Glutamatergic neuron (in vitro differentiated cells): ENCODE measurements around the gene LRP1B. TPM values are rescaled to one million over a fixed set of nuclear protein-coding genes. Genes with fewer than 3 reads are reported as not detected.
A peak's percentile ranks its signal among the peaks of the same experiment; 100 is the strongest.

ENCODE experiments used
- DNase-seq: peaks from one replicate; pipeline ENCODE4 v3.0.0; 2022
- H3K27ac Mint-ChIP-seq: one replicate; pipeline ENCODE4 v1.8.0; 2020; ENCODE audit warnings: mild to moderate bottlenecking, mixed read lengths, inconsistent platforms; ENCODE audit not compliant: unreplicated experiment
- H3K27me3 Mint-ChIP-seq: one replicate; pipeline ENCODE4 v1.8.0; 2020; ENCODE audit warnings: mild to moderate bottlenecking, moderate library complexity, mixed read lengths, inconsistent platforms; ENCODE audit not compliant: unreplicated experiment
- H3K36me3 Mint-ChIP-seq: one replicate; pipeline ENCODE4 v1.8.0; 2020; ENCODE audit warnings: mild to moderate bottlenecking, mixed read lengths, inconsistent platforms; ENCODE audit not compliant: unreplicated experiment
- H3K4me1 Mint-ChIP-seq: one replicate; pipeline ENCODE4 v1.8.0; 2020; ENCODE audit warnings: mild to moderate bottlenecking, low read depth, mixed read lengths, inconsistent platforms; ENCODE audit not compliant: unreplicated experiment
- H3K4me3 Mint-ChIP-seq: one replicate; pipeline ENCODE4 v1.8.0; 2020; ENCODE audit warnings: mild to moderate bottlenecking, mixed read lengths, inconsistent platforms; ENCODE audit not compliant: unreplicated experiment
- H3K9me3 Mint-ChIP-seq: one replicate; pipeline ENCODE4 v1.8.0; 2020; ENCODE audit warnings: mild to moderate bottlenecking, moderate library complexity, mixed read lengths, inconsistent platforms; ENCODE audit not compliant: unreplicated experiment
- total RNA-seq: library from RNA; stranded (reverse); fragmentation: NEBNext Ultra II Directional; extraction: Animal tissue kit (Norgen Biotek cat#: 25700); gene quantifications from one replicate; pipeline ENCODE4 v1.2.1, GENCODE V29; 2021; ENCODE audit not compliant: unreplicated experiment
- TF ChIP-seq, protein P1 (sequence below): fragments of 200-600 bp; sonication (generic); IDR thresholded peaks from one replicate; pipeline ENCODE4 v1.5.0; 2021; ENCODE audit not compliant: partially characterized antibody, unreplicated experiment

The LRP1B gene
- total RNA-seq, 1 donor from 2014 or later: 28.7 TPM

DNA sequence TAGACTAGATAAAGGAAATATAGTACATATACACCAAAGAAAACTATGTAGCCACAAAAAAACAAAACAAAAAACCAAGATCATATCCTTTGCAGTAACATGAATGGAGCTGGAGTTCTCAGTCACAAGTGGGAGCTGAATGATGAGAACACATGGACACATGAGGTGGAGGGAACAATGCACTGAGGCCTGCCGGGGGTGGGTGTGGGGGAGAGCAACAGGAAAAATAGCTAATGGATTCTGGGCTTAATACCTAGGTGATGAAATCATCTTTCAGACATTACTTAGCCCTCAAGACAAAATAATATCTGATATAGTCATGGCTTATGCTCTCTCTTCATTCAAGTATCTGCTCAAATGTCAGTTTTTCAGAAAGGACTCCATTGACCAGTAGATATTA is 930.6 kb downstream of the LRP1B start:
- no peak overlapping the region for H3K4me3 Mint-ChIP-seq
- TF ChIP-seq, protein P1, sequence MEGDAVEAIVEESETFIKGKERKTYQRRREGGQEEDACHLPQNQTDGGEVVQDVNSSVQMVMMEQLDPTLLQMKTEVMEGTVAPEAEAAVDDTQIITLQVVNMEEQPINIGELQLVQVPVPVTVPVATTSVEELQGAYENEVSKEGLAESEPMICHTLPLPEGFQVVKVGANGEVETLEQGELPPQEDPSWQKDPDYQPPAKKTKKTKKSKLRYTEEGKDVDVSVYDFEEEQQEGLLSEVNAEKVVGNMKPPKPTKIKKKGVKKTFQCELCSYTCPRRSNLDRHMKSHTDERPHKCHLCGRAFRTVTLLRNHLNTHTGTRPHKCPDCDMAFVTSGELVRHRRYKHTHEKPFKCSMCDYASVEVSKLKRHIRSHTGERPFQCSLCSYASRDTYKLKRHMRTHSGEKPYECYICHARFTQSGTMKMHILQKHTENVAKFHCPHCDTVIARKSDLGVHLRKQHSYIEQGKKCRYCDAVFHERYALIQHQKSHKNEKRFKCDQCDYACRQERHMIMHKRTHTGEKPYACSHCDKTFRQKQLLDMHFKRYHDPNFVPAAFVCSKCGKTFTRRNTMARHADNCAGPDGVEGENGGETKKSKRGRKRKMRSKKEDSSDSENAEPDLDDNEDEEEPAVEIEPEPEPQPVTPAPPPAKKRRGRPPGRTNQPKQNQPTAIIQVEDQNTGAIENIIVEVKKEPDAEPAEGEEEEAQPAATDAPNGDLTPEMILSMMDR: no peak
- H3K27ac Mint-ChIP-seq: no peak overlapping the region
- H3K27me3 Mint-ChIP-seq: no peaks in the 10 kb centered on the region
- DNase-seq: no peak
- no peaks in the 10 kb centered on the region for H3K9me3 Mint-ChIP-seq
- no peaks in the 10 kb centered on the region for H3K4me1 Mint-ChIP-seq
- H3K36me3 Mint-ChIP-seq: no peaks in the 10 kb centered on the region

DNA sequence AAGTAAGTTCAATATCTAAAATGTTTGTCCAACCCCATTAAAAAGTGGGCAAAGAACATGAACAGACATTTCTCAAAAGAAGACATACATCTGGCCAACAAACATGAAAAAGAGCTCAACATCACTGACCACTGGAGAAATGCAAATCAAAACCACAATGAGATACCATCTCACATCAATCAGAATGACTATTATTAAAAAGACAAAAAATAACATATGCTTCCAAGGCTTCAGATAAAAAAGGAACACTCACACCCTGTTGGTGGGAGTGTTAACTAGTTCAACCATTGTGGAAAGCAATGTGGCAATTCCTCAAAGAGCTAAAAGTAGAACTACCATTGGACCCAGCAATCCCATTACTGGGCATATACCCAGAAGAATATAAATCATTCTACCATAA is 931.1 kb downstream of the LRP1B start:
- Mint-ChIP-seq H3K27ac (no peak overlapping the region), H3K27me3 (no peaks in the 10 kb centered on the region), H3K36me3 (no peaks in the 10 kb centered on the region), H3K9me3 (no peaks in the 10 kb centered on the region), H3K4me1 (no peaks in the 10 kb centered on the region), H3K4me3 (no peak overlapping the region)
- no peak for DNase-seq
- TF ChIP-seq, protein P1: no peak

DNA sequence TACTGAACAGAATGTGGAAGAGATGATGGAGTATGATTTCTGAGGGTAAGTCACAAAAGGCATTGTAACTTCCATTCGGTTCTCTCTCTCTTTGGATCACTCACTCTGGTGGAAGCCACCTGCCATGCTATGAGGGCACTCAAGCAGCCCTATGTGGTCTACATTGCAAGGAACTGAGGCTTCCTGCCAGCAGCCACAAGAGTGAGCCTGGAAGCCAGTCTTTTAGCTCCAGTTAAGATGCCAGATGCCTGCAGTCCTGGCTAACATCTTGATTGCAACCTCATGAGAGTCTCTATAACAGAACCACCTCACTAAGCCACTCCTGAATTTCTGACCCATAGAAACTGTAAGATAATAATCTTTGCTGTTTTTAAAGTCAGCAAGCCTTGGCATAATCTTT is 935.7 kb downstream of the LRP1B start:
- Mint-ChIP-seq H3K4me3 (no peak overlapping the region), H3K4me1 (no peaks in the 10 kb centered on the region), H3K9me3 (no peaks in the 10 kb centered on the region), H3K27ac (no peak overlapping the region), H3K36me3 (no peaks in the 10 kb centered on the region), H3K27me3 (no peaks in the 10 kb centered on the region)
- TF ChIP-seq, protein P1: no peak
- no peak for DNase-seq

DNA sequence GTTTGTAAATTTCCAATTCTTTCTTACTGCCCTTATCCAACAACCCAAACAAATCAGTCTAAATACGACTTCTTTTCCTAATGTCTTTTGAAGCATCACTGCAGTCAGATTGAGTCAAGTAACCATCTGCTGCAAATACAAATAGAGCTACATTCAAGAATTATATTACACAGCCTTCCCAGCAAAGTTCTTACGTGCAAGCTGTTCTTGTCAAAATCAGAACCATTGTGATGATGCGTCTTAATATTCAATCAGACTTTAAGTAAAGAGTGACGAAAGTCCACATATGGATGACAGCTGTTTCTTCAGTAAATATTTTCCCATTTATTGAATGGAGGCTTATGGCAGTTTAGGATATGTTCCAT is 943.8 kb downstream of the LRP1B start:
- Mint-ChIP-seq H3K27ac (peak overlapping the region; percentile 76), H3K4me3 (no peak overlapping the region), H3K36me3 (no peaks in the 10 kb centered on the region), H3K9me3 (peaks cover 3% of the 10 kb centered on the region), H3K4me1 (peaks cover 31% of the 10 kb centered on the region), H3K27me3 (peaks cover 3% of the 10 kb centered on the region)
- TF ChIP-seq, protein P1: no peak
- DNase-seq: no peak

DNA sequence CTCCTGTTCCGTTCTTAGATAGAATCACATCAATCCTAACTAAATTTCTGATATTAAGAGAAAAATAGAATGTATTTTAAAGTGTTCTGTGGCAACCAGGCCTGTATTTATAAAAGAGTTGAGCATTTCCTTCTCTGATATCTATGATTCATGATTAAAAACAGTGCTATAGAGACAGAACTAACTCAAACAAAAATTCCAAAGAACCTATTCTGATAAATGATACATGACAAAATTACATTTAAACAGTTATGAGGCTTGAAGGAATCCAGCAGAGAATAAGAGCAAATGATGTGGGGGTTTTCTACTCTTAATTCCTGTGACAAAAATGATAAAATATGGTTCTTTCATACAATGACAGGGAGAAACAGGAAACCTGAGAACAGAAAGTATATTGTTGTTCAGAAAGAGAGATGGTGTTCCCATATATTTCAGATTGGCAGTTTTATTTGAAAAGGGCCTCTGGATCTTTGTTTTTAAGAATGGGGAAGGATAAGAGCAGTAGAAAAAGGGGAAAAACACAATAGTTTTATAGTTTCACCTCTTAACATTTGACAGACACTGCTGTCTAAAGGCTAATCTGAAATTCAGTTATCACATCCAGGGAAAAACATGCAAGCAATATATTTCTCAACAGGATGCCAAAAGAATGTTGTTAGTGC is 944.3 kb downstream of the LRP1B start:
- no peaks in the 10 kb centered on the region for H3K36me3 Mint-ChIP-seq
- H3K4me1 Mint-ChIP-seq: peaks cover 31% of the 10 kb centered on the region
- H3K27me3 Mint-ChIP-seq: peaks cover 3% of the 10 kb centered on the region
- peaks cover 3% of the 10 kb centered on the region for H3K9me3 Mint-ChIP-seq
- H3K27ac Mint-ChIP-seq: peak overlapping the region; percentile 76
- TF ChIP-seq, protein P1: no peak
- DNase-seq: no peak
- no peak overlapping the region for H3K4me3 Mint-ChIP-seq
